ENCODE data around the gene EBF3. TPM values are rescaled to one million over a fixed set of nuclear protein-coding genes. Genes with fewer than 3 reads are reported as not detected.

The EBF3 gene
- total RNA-seq, 1 donor from 2014 or later = 0.26 TPM

GRCh38 chr10:129936266-129936922, 27.7 kb downstream of the EBF3 start:
- H3K27me3 ChIP-seq (ENCODE audit: control insufficient read depth, insufficient read depth, low read length) = no peaks in the 10 kb centered on the region
- FAIRE-seq (no peak), DNase-seq (ENCODE audit: low read depth) (no peak)
- no peak overlapping the region for H3K4me3 ChIP-seq (ENCODE audit: low read depth, low read length)
- TF ChIP-seq CTCF (IDR thresholded peaks at IDR 0.05; ENCODE audit: insufficient read depth, low read length, severe bottlenecking) = no peak
- H3K36me3 ChIP-seq (ENCODE audit: control insufficient read depth, insufficient read depth, low read length) = no peaks in the 10 kb centered on the region

- no peak for DNase-seq (ENCODE audit: low read depth)
- FAIRE-seq = no peak
- Histone ChIP-seq H3K36me3 (ENCODE audit: control insufficient read depth, insufficient read depth, low read length) (no peaks in the 10 kb centered on the region), H3K4me3 (ENCODE audit: low read depth, low read length) (no peak overlapping the region), H3K27me3 (ENCODE audit: control insufficient read depth, insufficient read depth, low read length) (no peaks in the 10 kb centered on the region)
- no peak for TF ChIP-seq CTCF (IDR thresholded peaks at IDR 0.05; ENCODE audit: insufficient read depth, low read length, severe bottlenecking)
Measured at GRCh38 chr10:129935867-129936152, 28.3 kb downstream of the EBF3 start.

GRCh38 chr10:129935102-129935866, 28.8 kb downstream of the EBF3 start:
- no peak overlapping the region for H3K4me3 ChIP-seq (ENCODE audit: low read depth, low read length)
- H3K27me3 ChIP-seq (ENCODE audit: control insufficient read depth, insufficient read depth, low read length) = no peaks in the 10 kb centered on the region
- FAIRE-seq (no peak), DNase-seq (ENCODE audit: low read depth) (no peak)
- TF ChIP-seq CTCF (IDR thresholded peaks at IDR 0.05; ENCODE audit: insufficient read depth, low read length, severe bottlenecking) = no peak
- no peaks in the 10 kb centered on the region for H3K36me3 ChIP-seq (ENCODE audit: control insufficient read depth, insufficient read depth, low read length)

GRCh38 chr10:129934196-129934925, 29.7 kb downstream of the EBF3 start:
- DNase-seq (ENCODE audit: low read depth) (no peak), FAIRE-seq (no peak)
- Histone ChIP-seq H3K4me3 (ENCODE audit: low read depth, low read length) (no peak overlapping the region), H3K36me3 (ENCODE audit: control insufficient read depth, insufficient read depth, low read length) (no peaks in the 10 kb centered on the region), H3K27me3 (ENCODE audit: control insufficient read depth, insufficient read depth, low read length) (no peaks in the 10 kb centered on the region)
- TF ChIP-seq CTCF (IDR thresholded peaks at IDR 0.05; ENCODE audit: insufficient read depth, low read length, severe bottlenecking) = no peak

GRCh38 chr10:129933456-129934092, 30.5 kb downstream of the EBF3 start:
- no peaks in the 10 kb centered on the region for H3K36me3 ChIP-seq (ENCODE audit: control insufficient read depth, insufficient read depth, low read length)

More at GRCh38 chr10:129933456-129934092, 30.5 kb downstream of the EBF3 start:
- DNase-seq (ENCODE audit: low read depth) = no peak
- TF ChIP-seq CTCF (IDR thresholded peaks at IDR 0.05; ENCODE audit: insufficient read depth, low read length, severe bottlenecking) = no peak
- no peak for FAIRE-seq
- H3K4me3 ChIP-seq (ENCODE audit: low read depth, low read length) = no peak overlapping the region
- H3K27me3 ChIP-seq (ENCODE audit: control insufficient read depth, insufficient read depth, low read length) = no peaks in the 10 kb centered on the region

Data from bronchial epithelial cell (primary cell).